Measurements from ENCODE around the gene PCYOX1L.

Gene PCYOX1L

GRCh38 chr5:149414405-149415065 lies 56.7 kb downstream of the PCYOX1L start:
- TF ChIP-seq CTCF (IDR thresholded peaks at IDR 0.05; ENCODE audit: poor library complexity, severe bottlenecking) = no peak
- Histone ChIP-seq H3K27me3 (ENCODE audit: insufficient read depth, poor library complexity, severe bottlenecking) (no peaks in the 10 kb centered on the region), H3K4me1 (ENCODE audit: insufficient read depth, poor library complexity, severe bottlenecking) (no peaks in the 10 kb centered on the region), H3K4me3 (ENCODE audit: severe bottlenecking) (no peak overlapping the region), H3K9me3 (ENCODE audit: severe bottlenecking) (no peaks in the 10 kb centered on the region), H3K36me3 (ENCODE audit: low read depth) (no peaks in the 10 kb centered on the region), H3K27ac (ENCODE audit: poor library complexity, severe bottlenecking) (no peak overlapping the region)
- ATAC-seq (ENCODE audit: low read depth) (no peak), DNase-seq (ENCODE audit: low spot score) (no peak)

- DNase-seq (ENCODE audit: low spot score) = no peak
- no peaks in the 10 kb centered on the region for H3K36me3 ChIP-seq (ENCODE audit: low read depth)
- TF ChIP-seq CTCF (IDR thresholded peaks at IDR 0.05; ENCODE audit: poor library complexity, severe bottlenecking) = no peak
- H3K27ac ChIP-seq (ENCODE audit: poor library complexity, severe bottlenecking) = no peak overlapping the region
- no peaks in the 10 kb centered on the region for H3K4me1 ChIP-seq (ENCODE audit: insufficient read depth, poor library complexity, severe bottlenecking)
- no peak overlapping the region for H3K4me3 ChIP-seq (ENCODE audit: severe bottlenecking)
- no peaks in the 10 kb centered on the region for H3K9me3 ChIP-seq (ENCODE audit: severe bottlenecking)
- no peak for ATAC-seq (ENCODE audit: low read depth)
- H3K27me3 ChIP-seq (ENCODE audit: insufficient read depth, poor library complexity, severe bottlenecking) = no peaks in the 10 kb centered on the region
These were observed 57.5 kb downstream of the PCYOX1L start for GRCh38 chr5:149415066-149415967.

- ATAC-seq (ENCODE audit: low read depth) (no peak), DNase-seq (ENCODE audit: low spot score) (no peak)
- H3K27me3 ChIP-seq (ENCODE audit: insufficient read depth, poor library complexity, severe bottlenecking) = no peaks in the 10 kb centered on the region
- H3K4me1 ChIP-seq (ENCODE audit: insufficient read depth, poor library complexity, severe bottlenecking) = no peaks in the 10 kb centered on the region
- no peak overlapping the region for H3K27ac ChIP-seq (ENCODE audit: poor library complexity, severe bottlenecking)
- H3K9me3 ChIP-seq (ENCODE audit: severe bottlenecking) = no peaks in the 10 kb centered on the region
- no peak overlapping the region for H3K4me3 ChIP-seq (ENCODE audit: severe bottlenecking)
- TF ChIP-seq CTCF (IDR thresholded peaks at IDR 0.05; ENCODE audit: poor library complexity, severe bottlenecking) = no peak
- H3K36me3 ChIP-seq (ENCODE audit: low read depth) = no peaks in the 10 kb centered on the region
These were observed 59.3 kb downstream of the PCYOX1L start for GRCh38 chr5:149416987-149417710.

- no peaks in the 10 kb centered on the region for H3K36me3 ChIP-seq (ENCODE audit: low read depth)
- ATAC-seq (ENCODE audit: low read depth) = no peak
These were observed 60.0 kb downstream of the PCYOX1L start for GRCh38 chr5:149417711-149418368.

More at GRCh38 chr5:149417711-149418368, 60.0 kb downstream of the PCYOX1L start:
- H3K4me3 ChIP-seq (ENCODE audit: severe bottlenecking) = no peak overlapping the region
- DNase-seq (ENCODE audit: low spot score) = no peak
- H3K27me3 ChIP-seq (ENCODE audit: insufficient read depth, poor library complexity, severe bottlenecking) = no peaks in the 10 kb centered on the region
- H3K4me1 ChIP-seq (ENCODE audit: insufficient read depth, poor library complexity, severe bottlenecking) = no peaks in the 10 kb centered on the region
- no peaks in the 10 kb centered on the region for H3K9me3 ChIP-seq (ENCODE audit: severe bottlenecking)
- no peak overlapping the region for H3K27ac ChIP-seq (ENCODE audit: poor library complexity, severe bottlenecking)
- TF ChIP-seq CTCF (IDR thresholded peaks at IDR 0.05; ENCODE audit: poor library complexity, severe bottlenecking) = no peak
